Adrenal gland (tissue), 12 donors: ENCODE data around the gene ANXA10. TPM values are rescaled to one million over a fixed set of nuclear protein-coding genes. Genes with fewer than 3 reads are reported as not detected.
A peak's percentile ranks its signal among the peaks of the same experiment; 100 is the strongest.

ENCODE experiments used
- DNase-seq, 7 donors: peaks; one replicate each; pipeline ENCODE4 v3.0.0-alpha.2; 2019 to 2020
- H3K27ac ChIP-seq, 5 donors: fragments of 200-600 bp; sonication (generic) in 4 of 5; 1 replicate in 3 of 5; 2 replicates in 2 of 5; pipeline versions ENCODE4 v1.5.1 to v1.8.0; 2016 to 2020; ENCODE audit warnings: mild to moderate bottlenecking in 1 of 5
- H3K27me3 ChIP-seq: fragments of 200-600 bp; 2 replicates; pipeline ENCODE4 v1.8.0; 2021
- H3K36me3 ChIP-seq, 2 donors: fragments of 200-600 bp; replicated peaks in 1 of 2; 1 replicate in 1 of 2; 2 replicates in 1 of 2; pipeline versions ENCODE4 v1.5.1 to v1.8.0; 2018 to 2022
- H3K4me1 ChIP-seq, 2 donors: fragments of 200-600 bp; replicated peaks in 1 of 2; 1 replicate in 1 of 2; 2 replicates in 1 of 2; pipeline versions ENCODE4 v1.5.1 to v1.8.0; 2018 to 2021
- H3K4me3 ChIP-seq, 4 donors: fragments of 200-600 bp; sonication (generic) in 3 of 4; one replicate each; pipeline ENCODE4 v1.5.1; 2016 to 2018
- H3K9me3 ChIP-seq, 3 donors: fragments of 200-600 bp; sonication (generic) in 1 of 3; replicated peaks in 1 of 3; 1 replicate in 2 of 3; 2 replicates in 1 of 3; pipeline versions ENCODE4 v1.5.1 to v1.8.0; 2016 to 2021
- CTCF ChIP-seq, 6 experiments: fragments of 450-650 bp in 4 of 6; fragments of 200-600 bp in 2 of 6; sonication (generic) in 1 of 6; IDR thresholded peaks; 1 replicate in 5 of 6; 2 replicates in 1 of 6; pipeline versions ENCODE4 v1.5.1 to v1.8.0; 2016 to 2021; ENCODE audit warnings: antibody characterized with exemption in 6 of 6, mild to moderate bottlenecking in 2 of 6, moderate library complexity in 1 of 6
- POLR2A ChIP-seq, 2 donors: fragments of 450-650 bp; IDR thresholded peaks; one replicate each; pipeline ENCODE4 v1.6.1; 2017; ENCODE audit warnings: antibody characterized with exemption in 2 of 2, mild to moderate bottlenecking in 2 of 2, moderate library complexity in 1 of 2
- WGBS, 4 donors: extraction: QIAGEN DNeasy Blood & Tissue Kit in 2 of 4; methylation state at CpG; one replicate each; pipeline versions ENCODE4 v1.1.5 to v1.1.7; 2013 to 2017; 5-methylcytosine and 5-hydroxymethylcytosine counted together
- intact Hi-C, 2 donors: fragments of 100-400 bp; cut with DNase I; formaldehyde crosslinking; loops; one replicate each; pipeline versions ENCODE4 v1.14.1 to v1.15.0; 2022 to 2023
- polyA plus RNA-seq, 3 donors: library from polyadenylated mRNA; stranded (reverse); fragments of 200-250 nt in 2 of 3; fragments of 350-450 nt in 1 of 3; fragmentation: Illumina TruSeq in 1 of 3; extraction: RNeasy Lipid Tissue Mini Kit (QIAGEN cat#74804) in 1 of 3; gene quantifications; one replicate each; pipeline ENCODE4 v1.2.3, GENCODE V29; 2013 to 2014
- total RNA-seq, 9 donors: library from RNA; depleted of rRNA in 4 of 9; stranded (reverse); fragments of >200 nt in 4 of 9; fragments of 120-200 nt in 1 of 9; fragmentation: NEBNext Ultra II Directional in 1 of 9; extraction: Animal tissue kit (Norgen Biotek cat#: 25700) in 1 of 9; gene quantifications; one replicate each; pipeline versions ENCODE4 v1.1.0 to v1.2.4, GENCODE V29; 2013 to 2023
- donor health status: healthy with polysubstance abuse.
- donor health status: Bipolar disorder and iron deficiency.
- donor health status: DM: yes; HTN: yes; CAD: no.
- donor health status: DM: no; HTN: no; CAD: no.
- donor health status: DM: no; HTN: no; CAD: no.
- donor health status: DM: yes; HTN: yes; CAD: no.

The ANXA10 gene
- total and polyA plus RNA-seq, 12 donors = 0.17 TPM; not detected in 11

GRCh38 chr4:168071304-168071703 lies 21.0 kb upstream of the ANXA10 start:
- intact Hi-C loops = no loop called here
- Histone ChIP-seq H3K4me3 (no peak overlapping the region), H3K27ac (no peak overlapping the region), H3K4me1 (no peaks in the 10 kb centered on the region), H3K36me3 (no peaks in the 10 kb centered on the region), H3K9me3 (no peaks in the 10 kb centered on the region), H3K27me3 (no peaks in the 10 kb centered on the region)
- no peak for TF ChIP-seq CTCF (IDR thresholded peaks at IDR 0.05)
- no peak for TF ChIP-seq POLR2A (IDR thresholded peaks at IDR 0.05)
- DNase-seq = no peak
- WGBS, 4 donors = 54 to 84% (median 67%) methylated on average over 2 of the region's 2 CpGs

GRCh38 chr4:168074861-168075260 lies 17.5 kb upstream of the ANXA10 start:
- Histone ChIP-seq H3K27ac (no peak overlapping the region), H3K36me3 (no peaks in the 10 kb centered on the region), H3K4me3 (no peak overlapping the region), H3K27me3 (no peaks in the 10 kb centered on the region), H3K4me1 (no peaks in the 10 kb centered on the region), H3K9me3 (no peaks in the 10 kb centered on the region)
- 80 to 87% (median 85%) methylated on average over 4 of the region's 4 CpGs for WGBS, 4 donors
- DNase-seq = no peak
- intact Hi-C loops = loop anchor here in 1 of 2 donors (5.0 kb wide), 2 partner anchors 1053 to 1908 kb away; no protein-coding TSS in a partner anchor
- no peak for TF ChIP-seq POLR2A (IDR thresholded peaks at IDR 0.05)
- TF ChIP-seq CTCF (IDR thresholded peaks at IDR 0.05) = no peak

GRCh38 chr4:168076989-168077725 lies 15.2 kb upstream of the ANXA10 start:
- no peaks in the 10 kb centered on the region for H3K36me3 ChIP-seq
- no peak overlapping the region for H3K4me3 ChIP-seq
- DNase-seq = peak; percentile 47 to 84 (median 68)
- peak; percentile 62 to 85 (median 72) for TF ChIP-seq CTCF (IDR thresholded peaks at IDR 0.05)
- TF ChIP-seq POLR2A (IDR thresholded peaks at IDR 0.05) = no peak
- no peaks in the 10 kb centered on the region for H3K27me3 ChIP-seq
- H3K4me1 ChIP-seq = no peaks in the 10 kb centered on the region
- WGBS, 4 donors = 9 to 15% (median 12%) methylated on average over 2 of the region's 2 CpGs
- intact Hi-C loops = loop anchor here in 1 of 2 donors (5.0 kb wide), 2 partner anchors 1055 to 1910 kb away; no protein-coding TSS in a partner anchor
- H3K9me3 ChIP-seq = no peaks in the 10 kb centered on the region
- H3K27ac ChIP-seq = no peak overlapping the region

- no peak for DNase-seq
- intact Hi-C loops = loop anchor here in 1 of 2 donors (5.0 kb wide), 2 partner anchors 1055 to 1910 kb away; no protein-coding TSS in a partner anchor
- Histone ChIP-seq H3K4me3 (no peak overlapping the region), H3K4me1 (no peaks in the 10 kb centered on the region), H3K27me3 (no peaks in the 10 kb centered on the region), H3K27ac (no peak overlapping the region), H3K36me3 (no peaks in the 10 kb centered on the region), H3K9me3 (no peaks in the 10 kb centered on the region)
- 62 to 70% (median 67%) methylated on average over 5 of the region's 5 CpGs for WGBS, 4 donors
- TF ChIP-seq CTCF (IDR thresholded peaks at IDR 0.05) = no peak
- no peak for TF ChIP-seq POLR2A (IDR thresholded peaks at IDR 0.05)
Measured at GRCh38 chr4:168077726-168078239, 14.6 kb upstream of the ANXA10 start.
